IPS DF 4.7 (cell line): ENCODE measurements around the gene SCARF2.
"Not testable (repeated sequence)": the region's sequence is repeated elsewhere in the genome, so short reads cannot be mapped to it uniquely, and the experiment has no call there.

Source experiments
- DNase-seq: peaks from one replicate; pipeline ENCODE4 v3.0.0-alpha.2; 2013; ENCODE audit warnings: low spot score; ENCODE audit errors: extremely low read depth

The SCARF2 gene

GRCh38 chr22:20395181-20395906 lies 42.3 kb downstream of the SCARF2 start:
- no peak for DNase-seq

DNA sequence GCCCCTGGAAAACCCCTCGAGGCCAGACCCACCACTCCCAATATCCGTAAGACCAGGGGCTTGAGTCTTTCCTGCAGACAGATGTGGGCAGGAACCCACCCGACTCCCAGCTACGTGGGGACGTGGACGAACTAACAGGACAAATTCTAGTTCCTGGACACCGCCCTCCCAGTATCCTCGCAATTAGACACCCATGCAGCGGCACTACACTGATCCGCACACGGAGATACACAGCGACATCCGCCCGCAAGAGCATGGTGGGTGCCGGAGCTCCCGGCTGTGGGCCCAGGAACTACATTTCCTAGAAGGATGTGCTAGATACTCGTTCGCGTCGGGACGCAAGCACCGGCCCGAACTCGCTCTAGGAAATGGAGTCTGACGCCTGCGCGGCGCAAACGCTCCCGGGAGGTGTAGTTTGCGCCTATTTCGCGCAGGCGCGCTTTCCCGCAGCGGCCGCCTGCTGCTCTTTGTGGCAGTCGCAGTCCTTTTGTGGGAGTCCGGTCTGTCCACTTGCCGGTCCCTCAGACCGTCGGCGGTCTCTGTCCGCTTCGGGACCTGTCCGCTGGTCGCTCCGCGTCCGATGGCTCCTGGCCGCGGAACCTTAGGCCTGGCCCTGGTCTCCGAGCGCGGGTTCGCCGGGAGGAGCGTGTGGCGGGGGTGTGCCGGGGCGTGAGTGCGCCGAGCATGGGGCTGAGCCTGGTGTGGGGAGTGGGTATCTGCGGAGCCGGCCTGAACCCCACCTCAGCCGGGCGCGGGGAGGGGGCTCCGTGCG lies 43.7 kb downstream of the SCARF2 start, which contains the start of gene ZNF74:
Gene ZNF74, plus strand, starts transcription at position 447 of the 772 bp plus-strand sequence. CDS start 478 bp downstream, outside the sequence.
- peak; percentile 71 for DNase-seq

DNA sequence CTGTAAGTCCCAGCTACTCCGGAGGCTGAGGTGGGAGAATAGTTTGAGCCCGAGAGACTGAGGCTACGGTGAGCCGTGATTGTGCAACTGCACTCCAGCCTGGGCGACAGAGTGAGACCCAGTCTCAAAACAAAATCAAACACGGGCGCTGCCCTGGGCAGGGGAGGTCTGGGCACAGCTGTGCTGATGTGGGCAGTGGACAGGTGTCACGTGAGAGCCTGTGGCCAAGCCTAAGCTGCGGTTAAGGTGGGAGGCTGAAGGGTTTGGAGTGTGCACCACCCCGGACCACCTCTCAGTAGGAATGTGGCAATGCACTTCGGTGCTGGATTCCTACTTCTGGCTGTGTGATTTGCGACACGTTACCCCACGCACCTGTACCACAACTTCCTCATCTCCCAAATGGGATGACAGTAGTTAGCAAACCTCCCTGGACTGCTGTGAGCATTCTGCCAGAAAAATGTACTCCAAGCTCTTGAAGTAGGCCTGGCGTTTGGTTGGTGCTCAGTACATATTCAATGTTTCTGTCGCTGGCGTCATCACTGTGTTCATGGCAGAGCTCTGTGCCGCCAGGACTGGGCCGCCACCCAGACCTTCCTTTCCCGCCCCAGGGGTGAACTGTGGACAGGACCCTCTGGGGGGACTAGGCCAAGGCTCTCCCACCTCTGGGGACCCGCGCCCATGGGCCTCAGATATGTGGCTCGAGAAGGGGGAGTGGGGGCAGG lies 44.5 kb downstream of the SCARF2 start:
- DNase-seq: no peak

DNA sequence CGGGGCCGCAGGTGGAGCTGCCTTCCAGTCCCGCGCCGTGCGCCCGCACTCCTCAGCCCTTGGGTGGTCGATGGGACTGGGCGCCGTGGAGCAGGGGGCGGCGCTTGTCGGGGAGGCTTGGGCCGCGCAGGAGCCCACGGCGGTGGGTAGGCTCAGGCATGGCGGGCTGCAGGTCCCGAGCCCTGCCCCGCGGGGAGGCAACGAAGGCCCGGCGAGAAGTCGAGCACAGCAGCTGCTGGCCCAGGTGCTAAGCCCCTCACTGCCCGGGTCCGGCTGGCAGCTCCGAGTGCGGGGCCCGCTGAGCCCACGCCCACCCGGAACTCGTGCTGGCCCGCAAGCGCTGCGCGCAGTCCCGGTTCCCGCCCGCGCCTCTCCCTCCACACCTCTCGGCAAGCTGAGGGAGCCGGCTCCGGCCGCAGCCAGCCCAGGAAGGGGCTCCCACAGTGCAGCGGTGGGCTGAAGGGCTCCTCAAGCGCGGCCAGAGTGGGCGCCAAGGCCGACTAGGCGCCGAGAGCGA lies 45.2 kb downstream of the SCARF2 start:
- not testable (repeated sequence) for DNase-seq

DNA sequence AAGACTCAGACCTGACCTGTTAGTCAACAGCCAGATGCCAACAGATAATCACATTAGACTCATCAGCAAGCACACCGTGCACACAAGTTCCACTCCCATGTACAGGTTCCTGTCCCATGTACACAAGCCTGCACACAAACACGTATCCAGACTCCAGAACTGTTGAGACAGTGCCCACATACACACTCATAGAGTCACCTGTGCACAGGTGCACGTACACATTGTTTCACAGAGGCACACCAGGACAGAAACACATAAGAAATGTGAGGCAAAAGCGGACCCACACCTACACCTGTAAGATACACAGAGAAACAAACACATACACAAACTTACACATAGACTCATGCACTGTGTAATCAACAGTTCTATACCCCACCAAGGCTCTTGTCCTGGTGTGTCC lies 46.4 kb downstream of the SCARF2 start:
- DNase-seq: no peak

- DNase-seq: no peak
Measured at GRCh38 chr22:20390394-20390907, 47.2 kb downstream of the SCARF2 start.

DNA sequence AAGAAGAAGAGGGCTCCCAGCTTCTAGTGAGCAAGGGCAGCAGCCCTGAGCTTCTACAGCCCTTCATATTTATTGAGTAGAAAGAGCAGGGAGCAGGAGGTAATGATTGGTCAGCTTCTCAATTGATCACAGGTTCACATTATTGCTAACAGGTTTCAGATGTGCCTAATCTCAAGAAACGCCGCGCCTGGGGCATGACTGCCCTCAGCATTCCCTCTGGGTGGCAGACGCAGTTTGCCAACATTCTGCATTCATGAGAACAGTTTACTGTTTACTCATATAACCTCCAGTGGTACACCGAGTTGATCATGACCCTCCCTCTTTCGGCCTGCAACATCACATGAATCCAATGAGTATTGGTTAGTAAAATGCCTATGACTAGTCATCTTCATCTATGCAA lies 48.3 kb downstream of the SCARF2 start:
- DNase-seq: no peak

GRCh38 chr22:20388200-20388599 lies 49.4 kb downstream of the SCARF2 start:
- DNase-seq: no peak

- no peak for DNase-seq
Measured at GRCh38 chr22:20386972-20387371, 50.7 kb downstream of the SCARF2 start.

DNA sequence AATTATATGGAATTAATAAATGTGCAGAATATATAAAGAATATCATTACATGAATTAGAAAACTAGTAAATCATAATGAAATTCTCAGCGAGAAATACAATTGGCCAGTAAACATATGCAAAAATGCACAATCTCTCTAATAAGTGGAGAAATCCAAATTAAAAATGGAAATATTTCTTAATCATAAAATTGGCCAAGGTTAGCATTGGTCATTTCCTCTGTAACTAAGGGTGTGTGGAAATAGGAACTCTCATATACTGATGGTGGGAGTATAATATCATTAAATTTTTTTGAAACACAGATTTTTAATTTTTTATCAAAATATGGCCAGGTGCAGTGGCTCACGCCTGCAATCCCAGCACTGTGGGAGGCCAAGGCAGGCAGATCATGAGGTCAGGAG lies 51.3 kb downstream of the SCARF2 start:
- DNase-seq: no peak

- no peak for DNase-seq
Measured at GRCh38 chr22:20384865-20385264, 52.8 kb downstream of the SCARF2 start.

- no peak for DNase-seq
Measured at GRCh38 chr22:20384171-20384570, 53.5 kb downstream of the SCARF2 start.

DNA sequence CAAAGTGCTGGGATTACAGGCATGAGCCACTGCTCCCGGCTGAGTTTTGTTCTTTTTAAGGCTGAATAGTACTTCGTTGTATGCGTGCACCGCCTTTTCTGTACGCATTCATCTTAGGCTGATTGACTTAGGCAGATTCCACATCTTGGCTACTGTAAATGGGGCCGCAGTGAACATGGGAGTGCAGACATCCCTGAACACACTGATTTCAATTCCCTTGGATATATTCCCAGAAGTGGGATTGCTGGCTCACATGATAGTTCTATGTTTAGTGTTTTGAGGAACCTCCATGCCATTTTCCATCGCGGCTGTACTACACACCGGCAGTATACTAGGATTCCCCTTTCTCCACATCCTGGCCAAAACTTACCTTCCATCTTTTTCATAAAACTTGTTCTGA lies 54.1 kb downstream of the SCARF2 start:
- DNase-seq: no peak

DNA sequence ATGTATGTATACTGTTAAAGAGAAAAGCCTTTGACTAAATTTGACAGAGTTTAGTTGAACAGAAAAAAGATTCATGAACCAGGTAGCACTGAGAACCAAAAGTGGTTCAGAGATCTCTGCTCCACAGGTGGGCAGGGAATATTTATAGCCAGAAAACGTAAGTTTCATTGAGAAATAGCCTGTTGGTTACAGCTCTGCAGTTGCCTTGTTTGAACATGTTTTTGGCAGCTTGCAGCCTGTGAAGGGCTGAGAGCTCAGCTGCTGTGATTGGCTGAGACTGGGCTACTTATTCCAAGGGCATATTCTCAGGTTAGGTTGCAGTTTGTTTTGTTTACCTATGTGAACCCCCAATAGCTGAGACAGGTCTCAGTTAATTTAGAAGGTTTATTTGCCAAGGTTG lies 57.1 kb downstream of the SCARF2 start:
- DNase-seq: no peak

GRCh38 chr22:20378684-20379083 lies 58.9 kb downstream of the SCARF2 start:
- DNase-seq: not testable (repeated sequence)

- no peak for DNase-seq
Measured at GRCh38 chr22:20378110-20378509, 59.5 kb downstream of the SCARF2 start.

- DNase-seq: not testable (repeated sequence)
Measured at GRCh38 chr22:20376983-20377382, 60.6 kb downstream of the SCARF2 start.

- DNase-seq: not testable (repeated sequence)
Measured at GRCh38 chr22:20376281-20376680, 61.3 kb downstream of the SCARF2 start.
